SU-DHL-6 (cell line): ENCODE data around the gene SIX5.

Experiments used
- EZH2phosphoT487 ChIP-seq: fragments of 200-600 bp; sonication (generic), shearing (Covaris generic); conservative IDR thresholded peaks from 2 replicates; pipeline ENCODE4 v1.6.1; 2018; ENCODE audit warnings: mild to moderate bottlenecking, antibody characterized with exemption, low read length, moderate library complexity, mixed read lengths
- TF ChIP-seq, protein P1 (sequence below): fragments of 200-600 bp; sonication (generic); IDR thresholded peaks from one replicate; pipeline ENCODE4 v1.5.1; 2017; ENCODE audit warnings: antibody characterized with exemption, mild to moderate bottlenecking, low read length, moderate library complexity; ENCODE audit not compliant: insufficient read depth, poor library complexity, severe bottlenecking

DNA sequence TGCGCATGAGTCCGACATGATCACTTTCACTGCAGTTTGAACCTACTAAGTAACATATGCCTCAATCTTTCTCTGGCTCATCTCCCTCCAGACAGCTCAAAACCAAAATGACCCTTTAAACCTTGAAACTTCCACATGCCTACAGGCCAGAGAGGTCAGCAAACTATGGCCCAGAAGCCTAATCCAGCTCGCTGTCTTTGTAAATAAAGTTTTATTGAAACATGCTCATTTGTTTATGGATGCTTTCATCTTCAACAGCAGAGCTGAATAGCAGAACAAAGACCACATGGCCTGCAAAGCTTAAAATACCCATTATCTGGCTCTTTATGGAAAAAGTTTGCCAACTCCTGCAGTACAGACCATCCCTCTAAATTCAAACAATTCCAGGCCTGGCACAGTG, 53.9 kb downstream of the SIX5 start:
- TF ChIP-seq, protein P1, sequence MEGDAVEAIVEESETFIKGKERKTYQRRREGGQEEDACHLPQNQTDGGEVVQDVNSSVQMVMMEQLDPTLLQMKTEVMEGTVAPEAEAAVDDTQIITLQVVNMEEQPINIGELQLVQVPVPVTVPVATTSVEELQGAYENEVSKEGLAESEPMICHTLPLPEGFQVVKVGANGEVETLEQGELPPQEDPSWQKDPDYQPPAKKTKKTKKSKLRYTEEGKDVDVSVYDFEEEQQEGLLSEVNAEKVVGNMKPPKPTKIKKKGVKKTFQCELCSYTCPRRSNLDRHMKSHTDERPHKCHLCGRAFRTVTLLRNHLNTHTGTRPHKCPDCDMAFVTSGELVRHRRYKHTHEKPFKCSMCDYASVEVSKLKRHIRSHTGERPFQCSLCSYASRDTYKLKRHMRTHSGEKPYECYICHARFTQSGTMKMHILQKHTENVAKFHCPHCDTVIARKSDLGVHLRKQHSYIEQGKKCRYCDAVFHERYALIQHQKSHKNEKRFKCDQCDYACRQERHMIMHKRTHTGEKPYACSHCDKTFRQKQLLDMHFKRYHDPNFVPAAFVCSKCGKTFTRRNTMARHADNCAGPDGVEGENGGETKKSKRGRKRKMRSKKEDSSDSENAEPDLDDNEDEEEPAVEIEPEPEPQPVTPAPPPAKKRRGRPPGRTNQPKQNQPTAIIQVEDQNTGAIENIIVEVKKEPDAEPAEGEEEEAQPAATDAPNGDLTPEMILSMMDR, result no peak
- TF ChIP-seq EZH2phosphoT487, result no peak
